K562 (cell line): ENCODE results near the gene GAPDH. TPM values are rescaled to one million over a fixed set of nuclear protein-coding genes. Genes with fewer than 3 reads are reported as not detected.

Source experiments
- NCOA2 ChIP-seq, 2 experiments: fragments of 450-650 bp; IDR thresholded peaks; 2 replicates each; pipeline ENCODE4 v1.6.1; 2018; ENCODE audit warnings: mild to moderate bottlenecking in 2 of 2, moderate library complexity in 1 of 2; ENCODE audit not compliant: partially characterized antibody in 2 of 2
- NFIX ChIP-seq: fragments of 250-450 bp; sonication (Bioruptor Pico); IDR thresholded peaks from 2 replicates; pipeline ENCODE4 v1.4.0; 2020; ENCODE audit warnings: low read depth, mild to moderate bottlenecking, moderate library complexity
- SAP30 ChIP-seq: fragments of 200-600 bp; sonication (generic); IDR thresholded peaks from 2 replicates; pipeline ENCODE4 v1.6.1; 2012; ENCODE audit warnings: borderline replicate concordance, low read depth, mild to moderate bottlenecking, moderate library complexity, low read length, control low read depth, inconsistent platforms; ENCODE audit not compliant: insufficient read depth, poor library complexity, severe bottlenecking
- SIRT6 ChIP-seq: IDR thresholded peaks from one replicate; pipeline ENCODE4 v1.6.1; 2012; ENCODE audit warnings: low read depth, mild to moderate bottlenecking, control low read depth, inconsistent platforms, low read length, moderate library complexity
- TEAD2 ChIP-seq: fragments of 450-650 bp; IDR thresholded peaks from 2 replicates; pipeline ENCODE4 v1.6.1; 2016; ENCODE audit warnings: missing genetic modification characterization, control low read depth, missing compliant biosample characterization
- XRCC5 ChIP-seq: fragments of 200-400 bp; formaldehyde crosslinking; IDR thresholded peaks from 2 replicates; pipeline ENCODE4 v1.6.1; 2017; ENCODE audit warnings: low read depth, mild to moderate bottlenecking, low read length
- ZNF75A ChIP-seq: fragments of 450-650 bp; formaldehyde crosslinking; IDR thresholded peaks from 2 replicates; pipeline ENCODE4 v1.4.0; 2020; ENCODE audit warnings: mild to moderate bottlenecking
- polyA plus RNA-seq, 8 experiments: library from polyadenylated mRNA; depleted of rRNA in 4 of 8; stranded (reverse) in 5 of 8; unstranded in 3 of 8; fragments of >200 nt; fragmentation: Nextera tagmentation in 2 of 8; fragmentation: Illumina TruSeq in 1 of 8; extraction: Ambion mirVana in 2 of 8; extraction: Trizol in 1 of 8; gene quantifications; 2 replicates each; pipeline versions ENCODE4 v1.2.1 to v1.2.3, GENCODE V29; 2011 to 2014; ENCODE audit warnings: inconsistent platforms in 1 of 8, missing spikeins in 1 of 8
- total RNA-seq, 7 experiments: library from RNA; depleted of rRNA in 6 of 7; stranded (reverse); fragments of >200 nt in 6 of 7; fragmentation: Illumina TruSeq in 2 of 7; extraction: Trizol in 2 of 7; gene quantifications; 2 replicates each; pipeline versions ENCODE4 v1.2.1 to v1.2.3, GENCODE V29; 2011 to 2021; ENCODE audit warnings: low replicate concordance in 1 of 7
- TF ChIP-seq, protein P1 (sequence below): fragments of 450-650 bp; formaldehyde crosslinking; IDR thresholded peaks from 2 replicates; pipeline ENCODE4 v1.4.0; 2022; ENCODE audit warnings: missing genetic modification characterization
- TF ChIP-seq, protein P2 (sequence below): sonication (generic); formaldehyde crosslinking; IDR thresholded peaks from 2 replicates; pipeline ENCODE4 v1.8.0; 2023; ENCODE audit warnings: mild to moderate bottlenecking, missing genetic modification reagents
- TF ChIP-seq, protein P3 (sequence below): sonication (generic); formaldehyde crosslinking; IDR thresholded peaks from 2 replicates; pipeline ENCODE4 v1.8.1; 2022; ENCODE audit warnings: missing genetic modification reagents
- TF ChIP-seq, protein P4 (sequence below): fragments of 450-650 bp; conservative IDR thresholded peaks from 2 replicates; pipeline ENCODE4 v1.6.1; 2016; ENCODE audit warnings: missing genetic modification characterization, low read depth, mild to moderate bottlenecking, control low read depth, missing compliant biosample characterization
- TF ChIP-seq, protein P5 (sequence below): fragments of 250-450 bp; sonication (Bioruptor Pico); IDR thresholded peaks from 2 replicates; pipeline ENCODE4 v1.9.0; 2021; ENCODE audit warnings: mild to moderate bottlenecking
- TF ChIP-seq, protein P6 (sequence below), 2 experiments: IDR thresholded peaks in 1 of 2; conservative IDR thresholded peaks in 1 of 2; 2 replicates each; pipeline ENCODE4 v1.6.1; 2016; ENCODE audit warnings: low read depth in 2 of 2, mild to moderate bottlenecking in 1 of 2, missing compliant biosample characterization in 1 of 2, missing genetic modification characterization in 1 of 2, moderate library complexity in 1 of 2
- TF ChIP-seq, protein P7 (sequence below), 3 experiments: IDR thresholded peaks in 2 of 3; conservative IDR thresholded peaks in 1 of 3; 2 replicates each; pipeline ENCODE4 v1.5.1; 2011 to 2012; ENCODE audit warnings: low read length in 3 of 3, mild to moderate bottlenecking in 3 of 3, control low read depth in 2 of 3, improper control_type of control experiment in 1 of 3, inconsistent platforms in 1 of 3, low read depth in 1 of 3, mixed read lengths in 1 of 3, moderate library complexity in 1 of 3; ENCODE audit not compliant: insufficient read depth in 2 of 3

Gene GAPDH
- total and polyA plus RNA-seq, 9 of the 15 experiments (the other 6 are each of a cell fraction or from before 2014, with no cell fraction given) = 2,206 to 6,793 (median 4,217) TPM

DNA sequence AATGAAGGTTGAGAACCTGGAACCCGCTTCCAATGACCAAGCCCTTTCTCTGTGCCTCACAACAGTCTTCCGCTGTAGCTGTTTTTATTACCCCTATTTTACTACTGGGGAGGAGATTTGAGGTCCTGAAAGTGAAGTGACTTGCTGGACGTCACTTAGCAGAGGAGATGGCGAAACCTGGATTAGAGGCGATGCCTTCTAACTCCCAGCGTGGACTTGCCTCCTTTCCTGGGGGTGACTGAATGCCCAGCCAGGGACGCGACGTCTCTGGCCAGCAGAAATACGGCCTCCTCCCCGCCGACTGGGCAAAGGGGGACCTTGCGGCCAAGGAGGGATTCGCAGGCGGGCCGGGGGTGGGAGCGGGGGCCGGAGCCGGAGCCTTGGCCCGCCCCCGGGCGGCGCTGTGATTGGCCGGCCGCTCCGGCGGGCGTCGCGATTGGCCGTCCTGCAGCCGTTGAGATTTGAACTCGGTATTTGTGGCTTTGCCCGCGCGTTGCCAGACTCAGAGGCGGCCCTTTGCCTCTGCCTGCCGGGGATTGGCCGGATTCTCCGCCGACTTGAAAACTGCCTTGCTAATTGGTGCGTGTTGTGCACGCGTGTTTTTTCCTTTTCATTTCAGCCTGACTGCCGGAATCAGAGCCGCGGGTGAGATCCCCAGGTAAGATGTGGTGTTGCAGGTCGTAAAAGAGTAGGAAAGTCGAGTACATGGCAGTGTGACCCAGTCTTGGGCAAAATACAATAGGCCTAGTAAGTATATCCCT, 40.6 kb upstream of the GAPDH start, which contains the start of gene NCAPD2 (continued):
- TF ChIP-seq, protein P1, sequence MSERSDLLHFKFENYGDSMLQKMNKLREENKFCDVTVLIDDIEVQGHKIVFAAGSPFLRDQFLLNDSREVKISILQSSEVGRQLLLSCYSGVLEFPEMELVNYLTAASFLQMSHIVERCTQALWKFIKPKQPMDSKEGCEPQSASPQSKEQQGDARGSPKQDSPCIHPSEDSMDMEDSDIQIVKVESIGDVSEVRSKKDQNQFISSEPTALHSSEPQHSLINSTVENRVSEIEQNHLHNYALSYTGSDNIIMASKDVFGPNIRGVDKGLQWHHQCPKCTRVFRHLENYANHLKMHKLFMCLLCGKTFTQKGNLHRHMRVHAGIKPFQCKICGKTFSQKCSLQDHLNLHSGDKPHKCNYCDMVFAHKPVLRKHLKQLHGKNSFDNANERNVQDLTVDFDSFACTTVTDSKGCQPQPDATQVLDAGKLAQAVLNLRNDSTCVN (CRISPR knock-in tag) = no peak
- TF ChIP-seq XRCC5 (no peak; the same call in 1 of the 2 replicates), NCOA2 (IDR thresholded peaks at IDR 0.05; ENCODE audit: partially characterized antibody in 2 of 2) (no peak), TEAD2 (tag) (no peak), SAP30 (peak; percentile 28), NFIX (CRISPR knock-in tag) (no peak), ZNF75A (no peak), SIRT6 (no peak)
- TF ChIP-seq, protein P2, sequence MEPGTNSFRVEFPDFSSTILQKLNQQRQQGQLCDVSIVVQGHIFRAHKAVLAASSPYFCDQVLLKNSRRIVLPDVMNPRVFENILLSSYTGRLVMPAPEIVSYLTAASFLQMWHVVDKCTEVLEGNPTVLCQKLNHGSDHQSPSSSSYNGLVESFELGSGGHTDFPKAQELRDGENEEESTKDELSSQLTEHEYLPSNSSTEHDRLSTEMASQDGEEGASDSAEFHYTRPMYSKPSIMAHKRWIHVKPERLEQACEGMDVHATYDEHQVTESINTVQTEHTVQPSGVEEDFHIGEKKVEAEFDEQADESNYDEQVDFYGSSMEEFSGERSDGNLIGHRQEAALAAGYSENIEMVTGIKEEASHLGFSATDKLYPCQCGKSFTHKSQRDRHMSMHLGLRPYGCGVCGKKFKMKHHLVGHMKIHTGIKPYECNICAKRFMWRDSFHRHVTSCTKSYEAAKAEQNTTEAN (CRISPR knock-in tag) = no peak
- TF ChIP-seq, protein P3, sequence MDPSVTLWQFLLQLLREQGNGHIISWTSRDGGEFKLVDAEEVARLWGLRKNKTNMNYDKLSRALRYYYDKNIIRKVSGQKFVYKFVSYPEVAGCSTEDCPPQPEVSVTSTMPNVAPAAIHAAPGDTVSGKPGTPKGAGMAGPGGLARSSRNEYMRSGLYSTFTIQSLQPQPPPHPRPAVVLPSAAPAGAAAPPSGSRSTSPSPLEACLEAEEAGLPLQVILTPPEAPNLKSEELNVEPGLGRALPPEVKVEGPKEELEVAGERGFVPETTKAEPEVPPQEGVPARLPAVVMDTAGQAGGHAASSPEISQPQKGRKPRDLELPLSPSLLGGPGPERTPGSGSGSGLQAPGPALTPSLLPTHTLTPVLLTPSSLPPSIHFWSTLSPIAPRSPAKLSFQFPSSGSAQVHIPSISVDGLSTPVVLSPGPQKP (CRISPR knock-in tag) = no peak
- TF ChIP-seq, protein P4, sequence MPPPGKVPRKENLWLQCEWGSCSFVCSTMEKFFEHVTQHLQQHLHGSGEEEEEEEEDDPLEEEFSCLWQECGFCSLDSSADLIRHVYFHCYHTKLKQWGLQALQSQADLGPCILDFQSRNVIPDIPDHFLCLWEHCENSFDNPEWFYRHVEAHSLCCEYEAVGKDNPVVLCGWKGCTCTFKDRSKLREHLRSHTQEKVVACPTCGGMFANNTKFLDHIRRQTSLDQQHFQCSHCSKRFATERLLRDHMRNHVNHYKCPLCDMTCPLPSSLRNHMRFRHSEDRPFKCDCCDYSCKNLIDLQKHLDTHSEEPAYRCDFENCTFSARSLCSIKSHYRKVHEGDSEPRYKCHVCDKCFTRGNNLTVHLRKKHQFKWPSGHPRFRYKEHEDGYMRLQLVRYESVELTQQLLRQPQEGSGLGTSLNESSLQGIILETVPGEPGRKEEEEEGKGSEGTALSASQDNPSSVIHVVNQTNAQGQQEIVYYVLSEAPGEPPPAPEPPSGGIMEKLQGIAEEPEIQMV (tag) = no peak
- TF ChIP-seq, protein P5, sequence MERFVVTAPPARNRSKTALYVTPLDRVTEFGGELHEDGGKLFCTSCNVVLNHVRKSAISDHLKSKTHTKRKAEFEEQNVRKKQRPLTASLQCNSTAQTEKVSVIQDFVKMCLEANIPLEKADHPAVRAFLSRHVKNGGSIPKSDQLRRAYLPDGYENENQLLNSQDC (CRISPR knock-in tag) = no peak
- TF ChIP-seq, protein P6, sequence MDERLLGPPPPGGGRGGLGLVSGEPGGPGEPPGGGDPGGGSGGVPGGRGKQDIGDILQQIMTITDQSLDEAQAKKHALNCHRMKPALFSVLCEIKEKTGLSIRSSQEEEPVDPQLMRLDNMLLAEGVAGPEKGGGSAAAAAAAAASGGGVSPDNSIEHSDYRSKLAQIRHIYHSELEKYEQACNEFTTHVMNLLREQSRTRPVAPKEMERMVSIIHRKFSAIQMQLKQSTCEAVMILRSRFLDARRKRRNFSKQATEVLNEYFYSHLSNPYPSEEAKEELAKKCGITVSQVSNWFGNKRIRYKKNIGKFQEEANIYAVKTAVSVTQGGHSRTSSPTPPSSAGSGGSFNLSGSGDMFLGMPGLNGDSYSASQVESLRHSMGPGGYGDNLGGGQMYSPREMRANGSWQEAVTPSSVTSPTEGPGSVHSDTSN (CRISPR knock-in tag; IDR thresholded peaks at IDR 0.05; ENCODE audit: low read depth) = no peak
- TF ChIP-seq, protein P6 (tag; conservative IDR thresholded peaks at IDR 0.05; ENCODE audit: low read depth) = no peak
- TF ChIP-seq, protein P7, sequence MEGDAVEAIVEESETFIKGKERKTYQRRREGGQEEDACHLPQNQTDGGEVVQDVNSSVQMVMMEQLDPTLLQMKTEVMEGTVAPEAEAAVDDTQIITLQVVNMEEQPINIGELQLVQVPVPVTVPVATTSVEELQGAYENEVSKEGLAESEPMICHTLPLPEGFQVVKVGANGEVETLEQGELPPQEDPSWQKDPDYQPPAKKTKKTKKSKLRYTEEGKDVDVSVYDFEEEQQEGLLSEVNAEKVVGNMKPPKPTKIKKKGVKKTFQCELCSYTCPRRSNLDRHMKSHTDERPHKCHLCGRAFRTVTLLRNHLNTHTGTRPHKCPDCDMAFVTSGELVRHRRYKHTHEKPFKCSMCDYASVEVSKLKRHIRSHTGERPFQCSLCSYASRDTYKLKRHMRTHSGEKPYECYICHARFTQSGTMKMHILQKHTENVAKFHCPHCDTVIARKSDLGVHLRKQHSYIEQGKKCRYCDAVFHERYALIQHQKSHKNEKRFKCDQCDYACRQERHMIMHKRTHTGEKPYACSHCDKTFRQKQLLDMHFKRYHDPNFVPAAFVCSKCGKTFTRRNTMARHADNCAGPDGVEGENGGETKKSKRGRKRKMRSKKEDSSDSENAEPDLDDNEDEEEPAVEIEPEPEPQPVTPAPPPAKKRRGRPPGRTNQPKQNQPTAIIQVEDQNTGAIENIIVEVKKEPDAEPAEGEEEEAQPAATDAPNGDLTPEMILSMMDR (IDR thresholded peaks at IDR 0.05 in 2 of 3, conservative IDR thresholded peaks at IDR 0.05 in 1 of 3; ENCODE audit: insufficient read depth in 2 of 3, low read depth in 1 of 3, low read length in 3 of 3) = no peak; a peak in 1 of 6 replicates
